Endodermal cell (in vitro differentiated cells): ENCODE data around the gene ANGPTL4. TPM values are rescaled to one million over a fixed set of nuclear protein-coding genes. Genes with fewer than 3 reads are reported as not detected.
A peak's percentile ranks its signal among the peaks of the same experiment; 100 is the strongest.

Experiments used
- DNase-seq: peaks from one replicate; pipeline ENCODE4 v3.0.0-alpha.2; 2017
- H3K27ac ChIP-seq: 2 replicates; pipeline ENCODE4 v1.5.1; 2013; ENCODE audit warnings: mild to moderate bottlenecking, low read depth, low read length, moderate library complexity
- H3K27me3 ChIP-seq: 2 replicates; pipeline ENCODE4 v1.6.1; 2013; ENCODE audit warnings: mild to moderate bottlenecking, low read length, moderate library complexity; ENCODE audit not compliant: insufficient read depth, control insufficient read depth, poor library complexity, severe bottlenecking
- H3K36me3 ChIP-seq: 2 replicates; pipeline ENCODE4 v1.7.0; 2013; ENCODE audit warnings: mild to moderate bottlenecking, low read length, moderate library complexity; ENCODE audit not compliant: control insufficient read depth, insufficient read depth
- H3K4me1 ChIP-seq: one replicate; pipeline ENCODE4 v1.7.0; 2013; ENCODE audit warnings: low read length; ENCODE audit not compliant: control insufficient read depth, insufficient read depth
- H3K4me3 ChIP-seq: 2 replicates; pipeline ENCODE4 v1.5.1; 2013; ENCODE audit warnings: mild to moderate bottlenecking, low read length, moderate library complexity
- H3K9ac ChIP-seq: 2 replicates; pipeline ENCODE4 v1.6.1; 2013; ENCODE audit warnings: mild to moderate bottlenecking, low read length, moderate library complexity; ENCODE audit not compliant: poor library complexity, severe bottlenecking; ENCODE audit errors: extremely low read depth
- H3K9me3 ChIP-seq: 2 replicates; pipeline ENCODE4 v1.6.1; 2013; ENCODE audit warnings: mild to moderate bottlenecking, low read length, moderate library complexity; ENCODE audit not compliant: control insufficient read depth
- H3K27ac Mint-ChIP-seq: 2 replicates; pipeline ENCODE4 v1.8.0; 2020; ENCODE audit warnings: mixed read lengths
- H3K27me3 Mint-ChIP-seq: 2 replicates; pipeline ENCODE4 v1.8.0; 2021; ENCODE audit warnings: mild to moderate bottlenecking, mixed read lengths; ENCODE audit not compliant: insufficient read depth
- H3K36me3 Mint-ChIP-seq: 2 replicates; pipeline ENCODE4 v1.8.0; 2020; ENCODE audit warnings: low read depth, mixed read lengths
- H3K4me1 Mint-ChIP-seq: 2 replicates; pipeline ENCODE4 v1.8.0; 2020; ENCODE audit warnings: mixed read lengths
- H3K4me3 Mint-ChIP-seq: 2 replicates; pipeline ENCODE4 v1.8.0; 2020; ENCODE audit warnings: mild to moderate bottlenecking, moderate library complexity, mixed read lengths
- H3K9me3 Mint-ChIP-seq: 2 replicates; pipeline ENCODE4 v1.8.0; 2020; ENCODE audit warnings: mild to moderate bottlenecking, mixed read lengths
- CTCF ChIP-seq: fragments of 200-600 bp; sonication (generic); conservative IDR thresholded peaks from 2 replicates; pipeline ENCODE4 v1.5.0; 2021; ENCODE audit warnings: antibody characterized with exemption, mild to moderate bottlenecking
- WGBS, 2 experiments: methylation state at CpG; one replicate each; pipeline versions ENCODE4 v1.1.5 to v1.1.7; 2013; ENCODE audit warnings: missing lambda C conversion rate in 2 of 2, mixed read lengths in 1 of 2; ENCODE audit not compliant: insufficient coverage in 1 of 2, insufficient read length in 1 of 2; 5-methylcytosine and 5-hydroxymethylcytosine counted together
- total RNA-seq, 2 donors: library from RNA; stranded (reverse); fragmentation: NEBNext Ultra II Directional in 1 of 2; extraction: Animal tissue kit (Norgen Biotek cat#: 25700) in 1 of 2; gene quantifications; 2 replicates in 1 of 2; 3 replicates in 1 of 2; pipeline ENCODE4 v1.2.1, GENCODE V29; 2021

Gene ANGPTL4
- total RNA-seq, 2 donors from 2014 or later, result 10.9 to 13.2 TPM

- Histone ChIP-seq H3K9ac (no peak overlapping the region), H3K4me1 (peaks cover 12% of the 10 kb centered on the region), H3K9me3 (no peaks in the 10 kb centered on the region), H3K27ac (peak overlapping the region; percentile 59), H3K27me3 (peaks cover 18% of the 10 kb centered on the region), H3K36me3 (no peaks in the 10 kb centered on the region), H3K4me3 (no peak overlapping the region)
- Mint-ChIP-seq H3K9me3 (no peaks in the 10 kb centered on the region), H3K27ac (peak overlapping the region; percentile 37), H3K27me3 (peaks cover 41% of the 10 kb centered on the region), H3K4me1 (peaks cover 21% of the 10 kb centered on the region), H3K4me3 (peak overlapping the region; percentile 44), H3K36me3 (peaks cover 12% of the 10 kb centered on the region)
- no peak for TF ChIP-seq CTCF
- WGBS, 2 experiments, result 39 to 43% methylated on average over 8 to 22 of the region's 23 CpGs
- peak; percentile 84 for DNase-seq
These were observed 3.5 kb downstream of the ANGPTL4 start for GRCh38 chr19:8367327-8368001.

DNA sequence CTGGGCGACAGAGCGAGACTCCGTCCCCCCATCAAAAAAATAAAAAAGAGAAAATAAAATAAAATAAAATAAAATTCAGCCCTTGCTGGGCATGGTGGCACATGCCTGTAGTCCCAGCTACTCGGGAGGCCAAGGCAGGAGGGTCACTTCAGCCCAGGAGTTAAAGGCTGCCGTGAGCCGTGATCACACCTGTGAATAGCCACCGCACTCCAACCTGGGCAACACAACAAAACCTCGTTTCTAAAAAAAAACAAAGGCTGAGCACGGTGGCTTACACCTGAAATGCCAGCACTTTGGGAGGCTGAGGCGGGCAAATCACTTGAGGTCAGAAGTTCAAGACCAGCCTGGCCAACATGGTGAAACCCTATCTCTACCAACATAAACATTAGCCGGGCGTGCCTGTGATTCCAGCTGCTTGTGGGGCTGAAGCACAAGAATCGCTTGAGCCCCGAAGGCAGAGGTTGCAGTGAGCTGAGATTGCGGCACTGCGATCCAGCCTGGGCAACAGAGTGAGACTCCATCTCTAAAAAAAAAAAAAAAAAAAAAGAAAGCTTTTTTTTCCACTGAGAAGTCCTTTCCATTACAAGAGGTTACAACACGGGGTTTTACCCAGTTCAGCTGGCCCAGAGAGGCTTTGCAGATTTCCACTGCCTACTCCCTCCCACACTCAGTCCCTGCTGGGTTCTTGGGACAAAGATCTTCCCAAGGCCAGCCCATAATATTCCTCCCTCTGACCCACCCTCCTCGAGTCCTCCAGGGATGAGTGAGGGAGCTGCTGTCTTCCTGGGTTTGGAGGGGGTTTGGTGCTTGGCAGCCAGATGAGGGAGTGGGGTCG is 6.4 kb downstream of the ANGPTL4 start:
- Histone ChIP-seq H3K27ac (no peak overlapping the region), H3K9ac (no peak overlapping the region), H3K9me3 (no peaks in the 10 kb centered on the region), H3K36me3 (peaks cover 13% of the 10 kb centered on the region), H3K4me1 (peaks cover 12% of the 10 kb centered on the region), H3K4me3 (no peak overlapping the region), H3K27me3 (no peaks in the 10 kb centered on the region)
- 90 to 91% methylated on average over 10 to 15 of the region's 19 CpGs for WGBS, 2 experiments
- peaks cover 32% of the 10 kb centered on the region for H3K36me3 Mint-ChIP-seq
- TF ChIP-seq CTCF, result no peak
- peaks cover 2% of the 10 kb centered on the region for H3K9me3 Mint-ChIP-seq
- no peak for DNase-seq
- H3K27me3 Mint-ChIP-seq, result peaks cover 15% of the 10 kb centered on the region
- H3K4me1 Mint-ChIP-seq, result peaks cover 18% of the 10 kb centered on the region
- peak overlapping the region; percentile 48 for H3K27ac Mint-ChIP-seq
- no peak overlapping the region for H3K4me3 Mint-ChIP-seq

DNA sequence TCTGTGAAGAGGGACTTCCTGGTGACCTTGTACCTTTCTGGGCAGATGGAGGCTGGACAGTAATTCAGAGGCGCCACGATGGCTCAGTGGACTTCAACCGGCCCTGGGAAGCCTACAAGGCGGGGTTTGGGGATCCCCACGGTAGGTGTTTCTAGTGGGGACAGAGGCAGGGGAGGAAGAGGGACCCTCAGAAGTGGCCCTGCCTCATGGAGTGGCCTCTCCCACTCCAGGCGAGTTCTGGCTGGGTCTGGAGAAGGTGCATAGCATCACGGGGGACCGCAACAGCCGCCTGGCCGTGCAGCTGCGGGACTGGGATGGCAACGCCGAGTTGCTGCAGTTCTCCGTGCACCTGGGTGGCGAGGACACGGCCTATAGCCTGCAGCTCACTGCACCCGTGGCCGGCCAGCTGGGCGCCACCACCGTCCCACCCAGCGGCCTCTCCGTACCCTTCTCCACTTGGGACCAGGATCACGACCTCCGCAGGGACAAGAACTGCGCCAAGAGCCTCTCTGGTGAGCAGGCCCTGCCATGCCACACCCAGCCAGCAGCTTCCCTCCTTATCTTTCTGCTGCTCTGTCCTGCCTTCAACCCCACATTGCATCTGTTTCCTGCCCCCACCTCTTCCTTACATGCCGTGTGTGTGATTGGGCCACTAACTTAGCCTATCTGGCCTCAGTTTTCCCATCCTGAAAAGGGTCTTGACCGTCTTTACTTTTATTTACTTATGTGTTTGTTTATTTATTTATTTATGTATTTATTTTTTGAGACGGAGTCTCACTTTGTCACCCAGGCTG is 7.3 kb downstream of the ANGPTL4 start:
- Histone ChIP-seq H3K27ac (peak overlapping the region; percentile 38), H3K27me3 (no peaks in the 10 kb centered on the region), H3K4me1 (peaks cover 12% of the 10 kb centered on the region), H3K4me3 (no peak overlapping the region), H3K9me3 (no peaks in the 10 kb centered on the region), H3K36me3 (peaks cover 13% of the 10 kb centered on the region), H3K9ac (no peak overlapping the region)
- Mint-ChIP-seq H3K36me3 (peaks cover 37% of the 10 kb centered on the region), H3K27ac (peak overlapping the region; percentile 48), H3K27me3 (peaks cover 7% of the 10 kb centered on the region), H3K4me1 (peaks cover 14% of the 10 kb centered on the region), H3K4me3 (no peak overlapping the region), H3K9me3 (peaks cover 6% of the 10 kb centered on the region)
- no peak for TF ChIP-seq CTCF
- WGBS, 2 experiments, result 93 to 95% methylated on average over 21 to 27 of the region's 28 CpGs
- no peak for DNase-seq
